ENCODE data around the gene PRKCB.

PRKCB gene

GRCh38 chr16:24036038-24036543, 200.3 kb downstream of the PRKCB start:
- TF ChIP-seq ZNF274 (IDR thresholded peaks at IDR 0.05; ENCODE audit: low read depth, low read length), result no peak
- H3K4me3 ChIP-seq (ENCODE audit: low read length), result no peak overlapping the region

DNA sequence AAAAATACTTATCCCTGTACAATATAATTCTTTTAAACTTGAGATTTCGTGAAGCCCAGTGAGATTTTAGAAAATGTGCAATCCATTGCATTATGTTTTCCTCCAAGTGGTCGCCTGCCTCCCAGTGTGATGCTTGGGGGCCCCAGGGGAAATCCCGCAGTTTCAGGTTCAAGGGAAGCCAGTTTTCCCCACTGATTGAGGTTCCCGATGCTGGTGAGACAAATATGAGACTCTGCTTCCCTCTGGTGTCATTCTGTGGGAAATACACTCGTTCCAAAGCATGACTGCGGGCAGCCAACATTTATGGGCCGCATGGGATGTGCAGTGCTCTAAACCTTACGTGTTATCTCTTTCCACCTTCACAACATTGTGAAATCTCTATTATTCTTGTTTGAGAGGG, 200.8 kb downstream of the PRKCB start:
- TF ChIP-seq ZNF274 (IDR thresholded peaks at IDR 0.05; ENCODE audit: low read depth, low read length), result no peak
- no peak overlapping the region for H3K4me3 ChIP-seq (ENCODE audit: low read length)

DNA sequence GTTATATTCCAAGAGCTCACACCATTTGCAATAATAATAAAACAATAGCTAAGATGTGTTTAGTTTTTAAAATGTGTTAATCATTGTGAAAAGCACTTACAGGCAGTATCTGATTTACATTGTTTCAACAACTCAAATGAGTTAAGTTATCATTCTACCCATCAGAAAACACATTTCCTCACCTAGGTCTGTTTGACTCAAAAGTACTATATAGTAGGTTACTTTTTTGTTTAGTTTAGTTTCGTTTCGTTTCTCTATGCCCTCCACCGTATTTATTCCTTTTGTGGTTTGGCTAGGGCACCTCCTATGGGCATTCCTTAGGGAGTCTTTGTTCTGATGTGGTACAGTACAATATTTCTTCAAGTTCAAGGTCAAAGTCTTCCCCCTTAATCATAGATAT, 201.6 kb downstream of the PRKCB start:
- TF ChIP-seq ZNF274 (IDR thresholded peaks at IDR 0.05; ENCODE audit: low read depth, low read length), result no peak

GRCh38 chr16:24041834-24042631, 206.2 kb downstream of the PRKCB start:
- no peak for TF ChIP-seq ZNF274 (IDR thresholded peaks at IDR 0.05; ENCODE audit: low read depth, low read length)
- H3K4me3 ChIP-seq (ENCODE audit: low read length), result no peak overlapping the region

More for the DNA sequence above, 201.6 kb downstream of the PRKCB start:
- no peak overlapping the region for H3K4me3 ChIP-seq (ENCODE audit: low read length)

GRCh38 chr16:24044467-24044866, 208.7 kb downstream of the PRKCB start:
- no peak for TF ChIP-seq ZNF274 (IDR thresholded peaks at IDR 0.05; ENCODE audit: low read depth, low read length)
- no peak overlapping the region for H3K4me3 ChIP-seq (ENCODE audit: low read length)

DNA sequence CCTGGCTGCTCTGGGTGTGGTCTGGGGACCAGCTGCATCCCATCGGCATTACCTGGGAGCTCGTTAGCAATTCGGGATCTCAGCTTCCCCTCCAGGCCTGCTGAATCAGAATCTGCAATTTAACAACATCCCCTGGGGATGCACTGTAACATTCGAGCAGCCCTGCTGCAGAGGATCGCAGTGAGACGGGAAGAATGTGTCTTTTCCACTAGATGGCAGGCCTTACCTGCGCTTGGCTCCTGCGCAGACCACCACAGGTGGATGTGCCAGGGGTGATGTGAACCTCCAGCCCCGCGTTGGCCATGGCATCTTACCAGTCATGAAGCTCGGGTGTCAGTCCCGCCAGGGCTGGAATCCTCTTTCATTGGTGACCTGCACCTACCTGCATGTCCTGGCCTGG, 209.9 kb downstream of the PRKCB start:
- TF ChIP-seq ZNF274 (IDR thresholded peaks at IDR 0.05; ENCODE audit: low read depth, low read length), result no peak
- no peak overlapping the region for H3K4me3 ChIP-seq (ENCODE audit: low read length)

DNA sequence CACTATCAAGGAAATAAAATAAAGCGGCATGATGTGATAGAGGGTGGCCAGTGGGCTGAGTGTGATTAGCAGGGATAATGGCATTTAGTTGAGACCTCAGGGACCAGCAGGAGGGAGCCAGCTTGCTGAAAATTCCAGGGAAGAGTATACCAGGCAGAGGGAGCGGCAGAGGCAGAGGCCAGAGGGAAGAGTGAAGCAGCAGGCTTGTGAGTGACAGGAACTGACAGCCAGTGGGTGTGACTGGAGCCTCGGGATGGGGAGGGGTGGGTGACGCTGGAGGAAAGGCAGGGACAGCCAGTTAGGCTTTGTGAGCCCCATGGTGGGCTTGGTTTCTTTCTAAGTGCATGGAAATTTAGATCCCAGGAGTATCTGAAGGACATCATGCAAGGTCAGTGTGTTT, 210.7 kb downstream of the PRKCB start:
- no peak for TF ChIP-seq ZNF274 (IDR thresholded peaks at IDR 0.05; ENCODE audit: low read depth, low read length)

GRCh38 chr16:24049113-24049512, 213.3 kb downstream of the PRKCB start:
- TF ChIP-seq ZNF274 (IDR thresholded peaks at IDR 0.05; ENCODE audit: low read depth, low read length), result no peak
- no peak overlapping the region for H3K4me3 ChIP-seq (ENCODE audit: low read length)

More for the DNA sequence above, 210.7 kb downstream of the PRKCB start:
- H3K4me3 ChIP-seq (ENCODE audit: low read length), result no peak overlapping the region

- H3K4me3 ChIP-seq (ENCODE audit: low read length), result no peak overlapping the region
- TF ChIP-seq ZNF274 (IDR thresholded peaks at IDR 0.05; ENCODE audit: low read depth, low read length), result no peak
Measured at GRCh38 chr16:24051125-24051524, 215.3 kb downstream of the PRKCB start.

DNA sequence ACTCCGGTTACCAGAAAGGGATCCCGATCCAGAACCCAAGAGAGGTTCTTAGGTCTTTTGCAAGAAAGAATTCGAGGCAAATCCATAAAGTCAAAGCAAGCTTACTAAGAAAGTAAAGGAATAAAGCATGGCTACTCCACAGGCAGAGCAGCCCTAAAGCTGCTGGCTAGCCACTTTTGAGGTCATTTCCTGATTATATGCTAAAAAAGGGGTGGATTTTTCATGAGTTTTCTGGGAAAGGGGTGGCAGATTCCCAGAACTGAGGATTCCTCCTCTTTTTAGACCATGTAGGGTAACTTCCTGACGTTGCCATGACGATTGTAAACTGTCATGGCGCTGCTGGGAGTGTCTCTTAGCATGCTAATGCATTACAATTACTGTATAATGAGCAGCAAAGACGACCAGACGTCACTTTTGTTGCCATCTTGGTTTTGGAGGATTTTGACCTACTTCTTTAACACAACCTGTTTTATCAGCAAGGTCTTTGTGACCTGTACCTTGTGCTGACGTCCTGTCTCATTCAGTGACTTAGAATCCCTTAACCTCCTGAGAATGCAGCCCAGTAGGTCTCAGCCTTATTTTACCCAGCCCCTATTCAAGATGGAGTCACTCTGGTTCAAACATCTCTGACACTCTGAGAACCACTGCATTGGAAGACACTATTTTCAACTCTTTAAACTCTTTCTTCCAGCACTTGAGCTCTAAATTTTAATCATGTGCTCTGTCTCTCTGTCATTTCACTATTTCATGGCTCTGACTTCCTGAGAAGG, 216.7 kb downstream of the PRKCB start:
- TF ChIP-seq ZNF274 (IDR thresholded peaks at IDR 0.05; ENCODE audit: low read depth, low read length), result no peak
- no peak overlapping the region for H3K4me3 ChIP-seq (ENCODE audit: low read length)

GRCh38 chr16:24053099-24053946, 217.5 kb downstream of the PRKCB start:
- no peak for TF ChIP-seq ZNF274 (IDR thresholded peaks at IDR 0.05; ENCODE audit: low read depth, low read length)
- H3K4me3 ChIP-seq (ENCODE audit: low read length), result no peak overlapping the region

DNA sequence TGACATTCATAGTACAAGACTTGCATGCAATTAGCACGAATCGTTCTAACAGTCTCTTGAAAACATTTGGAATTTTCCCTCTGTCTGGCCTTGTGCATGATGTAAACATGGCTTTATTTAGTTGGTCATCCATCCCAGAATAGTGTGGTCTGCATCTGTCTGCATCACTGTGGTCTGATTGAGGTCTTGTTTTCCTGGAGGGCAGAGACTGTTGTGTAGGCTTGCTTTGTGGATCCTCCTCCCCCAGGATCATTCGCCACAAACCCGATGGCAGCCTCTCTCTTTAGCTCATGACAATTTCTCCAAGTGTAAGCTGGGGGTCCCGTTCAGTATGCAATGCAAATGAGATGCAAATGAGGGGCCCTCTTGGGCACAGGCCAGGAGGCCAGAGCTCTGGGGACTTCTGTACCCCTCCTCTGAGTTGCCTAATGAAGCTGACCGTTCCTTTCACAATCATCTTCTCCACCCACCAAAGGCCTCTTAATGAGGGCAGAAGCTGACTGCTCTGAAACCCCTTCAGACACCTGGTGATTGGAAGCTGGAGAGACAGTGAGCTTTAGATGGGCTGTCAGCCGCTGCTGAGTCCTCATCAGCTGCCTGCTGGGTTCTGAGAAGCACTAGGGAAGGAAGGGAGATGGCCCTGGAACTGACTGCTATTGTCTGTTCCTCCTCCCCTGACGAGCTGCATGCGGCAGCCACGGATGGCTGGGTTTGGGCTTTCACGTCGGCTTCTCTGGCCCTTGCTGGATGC, 219.1 kb downstream of the PRKCB start:
- H3K4me3 ChIP-seq (ENCODE audit: low read length), result no peak overlapping the region
- no peak for TF ChIP-seq ZNF274 (IDR thresholded peaks at IDR 0.05; ENCODE audit: low read depth, low read length)

- H3K4me3 ChIP-seq (ENCODE audit: low read length), result no peak overlapping the region
- no peak for TF ChIP-seq ZNF274 (IDR thresholded peaks at IDR 0.05; ENCODE audit: low read depth, low read length)
Measured at GRCh38 chr16:24062270-24062817, 226.6 kb downstream of the PRKCB start.

Measured in GM08714 (cell line).